H9 (cell line): Measurements from ENCODE around the gene ZMIZ1. TPM values are rescaled to one million over a fixed set of nuclear protein-coding genes. Genes with fewer than 3 reads are reported as not detected.

Source experiments
- DNase-seq: peaks from one replicate; pipeline ENCODE4 v3.0.0-alpha.2; 2017
- H2AFZ ChIP-seq: one replicate; pipeline ENCODE4 v1.6.1; 2013; ENCODE audit warnings: mild to moderate bottlenecking, low read length, control low read depth, moderate library complexity
- H2AK5ac ChIP-seq: 2 replicates; pipeline ENCODE4 v1.6.1; 2013; ENCODE audit warnings: low read length, control low read depth, mixed read lengths; ENCODE audit not compliant: insufficient read length
- H2BK120ac ChIP-seq: one replicate; pipeline ENCODE4 v1.6.1; 2013; ENCODE audit warnings: low read depth, mild to moderate bottlenecking, low read length, control low read depth, inconsistent platforms; ENCODE audit not compliant: poor library complexity, severe bottlenecking
- H2BK12ac ChIP-seq: 2 replicates; pipeline ENCODE4 v1.6.1; 2013; ENCODE audit warnings: low read length, control low read depth, mixed read lengths, low read depth; ENCODE audit not compliant: insufficient read length
- H2BK15ac ChIP-seq: 2 replicates; pipeline ENCODE4 v1.6.1; 2013; ENCODE audit warnings: low read depth, low read length, control low read depth
- H2BK20ac ChIP-seq: one replicate; pipeline ENCODE4 v1.6.1; 2013; ENCODE audit warnings: low read depth, mild to moderate bottlenecking, low read length, control low read depth, inconsistent platforms; ENCODE audit not compliant: poor library complexity, severe bottlenecking
- H2BK5ac ChIP-seq: 2 replicates; pipeline ENCODE4 v1.6.1; 2013; ENCODE audit warnings: low read length, control low read depth, mixed read lengths; ENCODE audit not compliant: insufficient read length
- H3K14ac ChIP-seq: 2 replicates; pipeline ENCODE4 v1.6.1; 2013; ENCODE audit warnings: low read length, control low read depth; ENCODE audit not compliant: insufficient read depth
- H3K18ac ChIP-seq: 2 replicates; pipeline ENCODE4 v1.6.1; 2013; ENCODE audit warnings: low read depth, mild to moderate bottlenecking, mixed read lengths, low read length, control low read depth; ENCODE audit not compliant: insufficient read length
- H3K23ac ChIP-seq: 2 replicates; pipeline ENCODE4 v1.6.1; 2013; ENCODE audit warnings: low read length, control low read depth, mixed read lengths, low read depth; ENCODE audit not compliant: insufficient read length
- H3K23me2 ChIP-seq: 2 replicates; pipeline ENCODE4 v1.6.1; 2013; ENCODE audit warnings: low read depth, mild to moderate bottlenecking, mixed read lengths, low read length, control low read depth; ENCODE audit not compliant: insufficient read length, poor library complexity, severe bottlenecking
- H3K27ac ChIP-seq: 2 replicates; pipeline ENCODE4 v1.5.1; 2013; ENCODE audit warnings: low read length, control low read depth, mixed read lengths, low read depth; ENCODE audit not compliant: insufficient read length
- H3K27me3 ChIP-seq: 2 replicates; pipeline ENCODE4 v1.6.1; 2013; ENCODE audit warnings: low read length, control low read depth, inconsistent platforms; ENCODE audit not compliant: insufficient read depth
- H3K4ac ChIP-seq: 2 replicates; pipeline ENCODE4 v1.6.1; 2013; ENCODE audit warnings: low read depth, mild to moderate bottlenecking, control low read depth, inconsistent platforms, low read length, moderate library complexity
- H3K4me1 ChIP-seq: 2 replicates; pipeline ENCODE4 v1.6.1; 2013; ENCODE audit warnings: low read length, control low read depth, inconsistent platforms; ENCODE audit not compliant: insufficient read depth
- H3K4me2 ChIP-seq: 2 replicates; pipeline ENCODE4 v1.6.1; 2013; ENCODE audit warnings: low read length, control low read depth, mixed read lengths; ENCODE audit not compliant: insufficient read length, insufficient read depth
- H3K56ac ChIP-seq: 2 replicates; pipeline ENCODE4 v1.6.1; 2013; ENCODE audit warnings: low read depth, mild to moderate bottlenecking, mixed read lengths, low read length, control low read depth; ENCODE audit not compliant: insufficient read length
- H3K79me1 ChIP-seq: 2 replicates; pipeline ENCODE4 v1.6.1; 2013; ENCODE audit warnings: low read depth, mild to moderate bottlenecking, moderate library complexity, low read length, control low read depth, inconsistent platforms; ENCODE audit not compliant: insufficient read depth, poor library complexity, severe bottlenecking
- H3K79me2 ChIP-seq: 2 replicates; pipeline ENCODE4 v1.6.1; 2013; ENCODE audit warnings: low read length, control low read depth, inconsistent platforms; ENCODE audit not compliant: insufficient read depth
- H3K9ac ChIP-seq: 2 replicates; pipeline ENCODE4 v1.6.1; 2013; ENCODE audit warnings: low read length, control low read depth, mixed read lengths; ENCODE audit not compliant: insufficient read length; ENCODE audit errors: extremely low read depth
- H3K9me3 ChIP-seq: one replicate; pipeline ENCODE4 v1.6.1; 2013; ENCODE audit warnings: low read depth, low read length, inconsistent platforms; ENCODE audit not compliant: control insufficient read depth
- H3T11ph ChIP-seq: one replicate; pipeline ENCODE4 v1.6.1; 2013; ENCODE audit warnings: mild to moderate bottlenecking, low read length, control low read depth, inconsistent platforms
- H4K20me1 ChIP-seq: one replicate; pipeline ENCODE4 v1.6.1; 2013; ENCODE audit not compliant: control insufficient read depth, insufficient read length, insufficient read depth
- H4K5ac ChIP-seq: 2 replicates; pipeline ENCODE4 v1.6.1; 2013; ENCODE audit warnings: low read depth, mild to moderate bottlenecking, mixed read lengths, low read length, control low read depth; ENCODE audit not compliant: insufficient read length
- H4K8ac ChIP-seq: replicated peaks from 2 replicates; pipeline ENCODE4 v1.6.1; 2013; ENCODE audit warnings: low read length, control low read depth, mixed read lengths, low read depth; ENCODE audit not compliant: insufficient read length
- H4K91ac ChIP-seq: 2 replicates; pipeline ENCODE4 v1.6.1; 2013; ENCODE audit warnings: low read depth, mild to moderate bottlenecking, moderate library complexity, mixed read lengths, low read length, control low read depth; ENCODE audit not compliant: insufficient read length
- H3K27ac Mint-ChIP-seq, 3 experiments: 2 replicates in 2 of 3; 3 replicates in 1 of 3; pipeline ENCODE4 v1.8.0; 2020 to 2021; ENCODE audit warnings: mixed read lengths in 3 of 3, mild to moderate bottlenecking in 1 of 3, moderate library complexity in 1 of 3
- H3K27me3 Mint-ChIP-seq: 2 replicates; pipeline ENCODE4 v1.8.0; 2021; ENCODE audit warnings: low read depth, mild to moderate bottlenecking, moderate library complexity, mixed read lengths
- H3K36me3 Mint-ChIP-seq, 3 experiments: 2 replicates in 2 of 3; 3 replicates in 1 of 3; pipeline ENCODE4 v1.8.0; 2020 to 2021; ENCODE audit warnings: low read depth in 3 of 3, mixed read lengths in 3 of 3; ENCODE audit not compliant: insufficient read depth in 1 of 3
- H3K4me1 Mint-ChIP-seq, 2 experiments: 2 replicates each; pipeline ENCODE4 v1.8.0; 2020; ENCODE audit warnings: mixed read lengths in 2 of 2
- H3K4me3 Mint-ChIP-seq, 2 experiments: 2 replicates in 1 of 2; 3 replicates in 1 of 2; pipeline ENCODE4 v1.8.0; 2020 to 2021; ENCODE audit warnings: mild to moderate bottlenecking in 2 of 2, mixed read lengths in 2 of 2, moderate library complexity in 1 of 2
- H3K9me3 Mint-ChIP-seq, 2 experiments: 2 replicates in 1 of 2; 3 replicates in 1 of 2; pipeline ENCODE4 v1.8.0; 2020; ENCODE audit warnings: mild to moderate bottlenecking in 2 of 2, mixed read lengths in 2 of 2, moderate library complexity in 1 of 2
- WGBS: extraction: QIAGEN DNeasy Blood & Tissue Kit; methylation state at CpG from one replicate; pipeline ENCODE4 v1.1.7; 2013; ENCODE audit warnings: missing lambda C conversion rate, low lambda C conversion rate, mixed read lengths; ENCODE audit not compliant: insufficient read length; ENCODE audit errors: extremely low coverage; 5-methylcytosine and 5-hydroxymethylcytosine counted together
- total RNA-seq: library from RNA; stranded (reverse); gene quantifications from 2 replicates; pipeline ENCODE4 v1.2.1, GENCODE V29; 2021
- TF ChIP-seq, protein P1 (sequence below): fragments of 200-600 bp; sonication (generic); conservative IDR thresholded peaks from 3 replicates; pipeline ENCODE4 v1.8.0; 2021; ENCODE audit warnings: antibody characterized with exemption, mild to moderate bottlenecking

ZMIZ1 gene
- total RNA-seq, 1 experiment from 2014 or later = 36.9 TPM

GRCh38 chr10:79320316-79320715, 251.6 kb downstream of the ZMIZ1 start:
- Histone ChIP-seq H4K5ac (no peak overlapping the region), H3K27ac (no peak overlapping the region), H3K79me2 (no peaks in the 10 kb centered on the region), H3K18ac (no peak overlapping the region), H2BK120ac (no peak overlapping the region), H3K4me2 (no peak overlapping the region), H2BK5ac (no peak overlapping the region), H3K56ac (no peak overlapping the region), H4K91ac (no peak overlapping the region), H3K27me3 (no peaks in the 10 kb centered on the region), H3K14ac (no peak overlapping the region), H3K23ac (no peak overlapping the region), H2AK5ac (no peak overlapping the region), H3K23me2 (no peaks in the 10 kb centered on the region), H3K4ac (no peak overlapping the region), H3K79me1 (no peaks in the 10 kb centered on the region), H2BK12ac (no peak overlapping the region), H2BK20ac (no peak overlapping the region), H2BK15ac (no peak overlapping the region), H3K9me3 (no peaks in the 10 kb centered on the region), H4K20me1 (no peaks in the 10 kb centered on the region), H3K9ac (no peak overlapping the region), H3T11ph (no peak overlapping the region), H3K4me1 (peaks cover 10% of the 10 kb centered on the region; the same call in 1 of the 2 replicates), H4K8ac (no peak overlapping the region), H2AFZ (no peak overlapping the region)
- no peak overlapping the region for H3K4me3 Mint-ChIP-seq
- H3K27ac Mint-ChIP-seq = peak overlapping the region in 1 of 3 experiments; percentile 68; a peak in 1 of 7 replicates
- H3K27me3 Mint-ChIP-seq = peaks cover 17% of the 10 kb centered on the region
- TF ChIP-seq, protein P1, sequence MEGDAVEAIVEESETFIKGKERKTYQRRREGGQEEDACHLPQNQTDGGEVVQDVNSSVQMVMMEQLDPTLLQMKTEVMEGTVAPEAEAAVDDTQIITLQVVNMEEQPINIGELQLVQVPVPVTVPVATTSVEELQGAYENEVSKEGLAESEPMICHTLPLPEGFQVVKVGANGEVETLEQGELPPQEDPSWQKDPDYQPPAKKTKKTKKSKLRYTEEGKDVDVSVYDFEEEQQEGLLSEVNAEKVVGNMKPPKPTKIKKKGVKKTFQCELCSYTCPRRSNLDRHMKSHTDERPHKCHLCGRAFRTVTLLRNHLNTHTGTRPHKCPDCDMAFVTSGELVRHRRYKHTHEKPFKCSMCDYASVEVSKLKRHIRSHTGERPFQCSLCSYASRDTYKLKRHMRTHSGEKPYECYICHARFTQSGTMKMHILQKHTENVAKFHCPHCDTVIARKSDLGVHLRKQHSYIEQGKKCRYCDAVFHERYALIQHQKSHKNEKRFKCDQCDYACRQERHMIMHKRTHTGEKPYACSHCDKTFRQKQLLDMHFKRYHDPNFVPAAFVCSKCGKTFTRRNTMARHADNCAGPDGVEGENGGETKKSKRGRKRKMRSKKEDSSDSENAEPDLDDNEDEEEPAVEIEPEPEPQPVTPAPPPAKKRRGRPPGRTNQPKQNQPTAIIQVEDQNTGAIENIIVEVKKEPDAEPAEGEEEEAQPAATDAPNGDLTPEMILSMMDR = no peak
- no peak for DNase-seq
- peaks cover 26% of the 10 kb centered on the region in 2 experiments for H3K4me1 Mint-ChIP-seq
- H3K36me3 Mint-ChIP-seq = peaks cover 0 to 5% (median 0%) of the 10 kb centered on the region in 3 experiments; a peak in 2 of 7 replicates
- WGBS = no CpG with 5 or more reads among the region's 2 CpGs
- H3K9me3 Mint-ChIP-seq = peaks cover 4 to 9% of the 10 kb centered on the region in 2 experiments; a peak in 4 of 5 replicates
